ENCODE measurements around the gene ELOVL3.

- no peak for TF ChIP-seq CTCF (IDR thresholded peaks at IDR 0.05)
- TF ChIP-seq EP300 (IDR thresholded peaks at IDR 0.05), result no peak
Measured at GRCh38 chr10:102245082-102245931, 19.2 kb downstream of the ELOVL3 start, which contains the start of gene GBF1.
